B cell (primary cell): Measurements from ENCODE around the gene AANAT. TPM values are rescaled to one million over a fixed set of nuclear protein-coding genes. Genes with fewer than 3 reads are reported as not detected.

ENCODE experiments used
- ATAC-seq: fragments of 200-7000 bp; cut with Tn5 transposase; one replicate; pipeline ENCODE4 v1.10.0; 2021; ENCODE audit warnings: low read depth, mild to moderate bottlenecking, moderate number of reproducible peaks, moderate library complexity
- CTCF ChIA-PET: fragments of 350-600 bp; sonication (Branson Sonifier 250); formaldehyde crosslinking; loops from one replicate; lab custom pipeline; 2021; ENCODE audit warnings: antibody characterized with exemption, inconsistent platforms; lab: Charles Lee
- POLR2A ChIA-PET: fragments of 350-600 bp; sonication (Branson Sonifier 250); formaldehyde crosslinking; loops from one replicate; lab custom pipeline; 2021; ENCODE audit warnings: antibody characterized with exemption; lab: Charles Lee
- DNase-seq: peaks from one replicate; pipeline ENCODE4 v3.0.0; 2013
- H2AFZ ChIP-seq: 2 replicates; pipeline ENCODE4 v1.6.1; 2012; ENCODE audit warnings: mild to moderate bottlenecking, low read depth, low read length; ENCODE audit not compliant: insufficient read depth, poor library complexity, severe bottlenecking
- H3K27ac ChIP-seq, 2 donors: 1 replicate in 1 of 2; 2 replicates in 1 of 2; pipeline ENCODE4 v1.5.1; 2012 to 2013; ENCODE audit warnings: low read length in 2 of 2, mild to moderate bottlenecking in 2 of 2, moderate library complexity in 1 of 2
- H3K27me3 ChIP-seq, 4 experiments: fragments of 200-600 bp in 1 of 4; sonication (generic) in 1 of 4; replicated peaks in 1 of 4; 1 replicate in 2 of 4; 2 replicates in 2 of 4; pipeline versions ENCODE4 v1.6.1 to v1.7.0; 2013 to 2016; ENCODE audit warnings: low read length in 3 of 4, mild to moderate bottlenecking in 2 of 4, mixed read lengths in 1 of 4, moderate library complexity in 1 of 4; ENCODE audit not compliant: insufficient read depth in 4 of 4, control insufficient read depth in 3 of 4; ENCODE audit errors: control extremely low read depth in 1 of 4
- H3K36me3 ChIP-seq, 2 experiments: replicated peaks in 1 of 2; 1 replicate in 1 of 2; 2 replicates in 1 of 2; pipeline versions ENCODE4 v1.6.1 to v1.7.1; 2013; ENCODE audit warnings: low read length in 1 of 2; ENCODE audit not compliant: insufficient read depth in 2 of 2, control insufficient read depth in 1 of 2; ENCODE audit errors: control extremely low read depth in 1 of 2, extremely low read depth in 1 of 2
- H3K4me1 ChIP-seq, 2 donors: fragments of 200-600 bp in 1 of 2; sonication (generic) in 1 of 2; 1 replicate in 1 of 2; 2 replicates in 1 of 2; pipeline versions ENCODE4 v1.5.1 to v1.6.1; 2013 to 2017; ENCODE audit warnings: low read length in 2 of 2; ENCODE audit not compliant: control insufficient read depth in 2 of 2, insufficient read depth in 2 of 2
- H3K4me2 ChIP-seq: replicated peaks from 2 replicates; pipeline ENCODE3; 2012; ENCODE audit warnings: mild to moderate bottlenecking, low read depth, low read length; ENCODE audit not compliant: poor library complexity, severe bottlenecking
- H3K4me3 ChIP-seq, 5 experiments: fragments of 200-600 bp in 1 of 5; sonication (generic) in 1 of 5; 1 replicate in 3 of 5; 2 replicates in 2 of 5; pipeline versions ENCODE4 v1.5.1 to v1.7.0; 2011 to 2016; ENCODE audit warnings: low read length in 4 of 5, mild to moderate bottlenecking in 4 of 5, low read depth in 2 of 5, control low read depth in 1 of 5, moderate library complexity in 1 of 5; ENCODE audit not compliant: insufficient read depth in 1 of 5; ENCODE audit errors: control extremely low read depth in 1 of 5, extremely low read depth in 1 of 5
- H3K79me2 ChIP-seq: fragments of 200-600 bp; sonication (generic); one replicate; pipeline ENCODE4 v1.6.0; 2016; ENCODE audit warnings: low read length; ENCODE audit not compliant: control insufficient read depth, insufficient read depth
- H3K9ac ChIP-seq: fragments of 200-600 bp; sonication (generic); 2 replicates; pipeline ENCODE4 v1.6.1; 2017; ENCODE audit warnings: mild to moderate bottlenecking, low read length, moderate library complexity
- H3K9me3 ChIP-seq, 3 donors: one replicate each; pipeline versions ENCODE4 v1.6.1 to v1.7.1; 2013; ENCODE audit warnings: low read length in 2 of 3; ENCODE audit not compliant: control insufficient read depth in 2 of 3, insufficient read depth in 1 of 3; ENCODE audit errors: control extremely low read depth in 1 of 3
- H4K20me1 ChIP-seq: 2 replicates; pipeline ENCODE4 v1.6.0; 2012; ENCODE audit warnings: mild to moderate bottlenecking, low read length; ENCODE audit not compliant: insufficient read depth, control insufficient read depth, poor library complexity, severe bottlenecking
- H3K27ac Mint-ChIP-seq: one replicate; pipeline ENCODE4 v1.8.0; 2021; ENCODE audit warnings: mixed read lengths
- H3K27me3 Mint-ChIP-seq: one replicate; pipeline ENCODE4 v1.8.0; 2021; ENCODE audit warnings: mixed read lengths
- H3K4me1 Mint-ChIP-seq: one replicate; pipeline ENCODE4 v1.8.0; 2021; ENCODE audit warnings: mixed read lengths
- H3K4me3 Mint-ChIP-seq: one replicate; pipeline ENCODE4 v1.8.0; 2021; ENCODE audit warnings: mixed read lengths
- H3K9me3 Mint-ChIP-seq: one replicate; pipeline ENCODE4 v1.8.0; 2022; ENCODE audit warnings: mixed read lengths; ENCODE audit not compliant: insufficient read depth
- CTCF ChIP-seq: fragments of 200-600 bp; IDR thresholded peaks from one replicate; pipeline ENCODE4 v1.8.0; 2022; ENCODE audit warnings: antibody characterized with exemption, mild to moderate bottlenecking
- EZH2 ChIP-seq: IDR thresholded peaks from 2 replicates; pipeline ENCODE4 v1.6.1; 2012; ENCODE audit warnings: borderline replicate concordance, low read depth, mild to moderate bottlenecking, moderate library complexity, low read length; ENCODE audit not compliant: insufficient read depth, poor library complexity, severe bottlenecking
- WGBS: methylation state at CpG from one replicate; pipeline ENCODE4 v1.1.5; 2013; ENCODE audit warnings: missing lambda C conversion rate; ENCODE audit not compliant: insufficient coverage; 5-methylcytosine and 5-hydroxymethylcytosine counted together
- intact Hi-C: fragments of 100-400 bp; cut with micrococcal nuclease; formaldehyde crosslinking; loops from one replicate; pipeline ENCODE4 v1.10.0; 2022
- polyA plus RNA-seq: library from polyadenylated mRNA; depleted of rRNA; stranded (reverse); fragments of >200 nt; gene quantifications from 2 replicates; pipeline ENCODE4 v1.2.3, GENCODE V29; 2012
- total RNA-seq, 2 donors: library from RNA; stranded (reverse); fragments of 120-200 nt in 1 of 2; gene quantifications; 1 replicate in 1 of 2; 2 replicates in 1 of 2; pipeline versions ENCODE4 v1.2.3 to v1.2.4, GENCODE V29; 2013 to 2022

The AANAT gene
- total and polyA plus RNA-seq, 2 donors (not counting 1 experiment from before 2014, with no cell fraction given): 0.42 to 0.94 TPM

GRCh38 chr17:76458580-76459490 lies 8.6 kb upstream of the AANAT start:
- Histone ChIP-seq H3K4me2 (no peak overlapping the region), H4K20me1 (no peaks in the 10 kb centered on the region), H3K36me3 (no peaks in the 10 kb centered on the region), H3K4me3 (no peak overlapping the region), H2AFZ (no peak overlapping the region), H3K4me1 (no peaks in the 10 kb centered on the region), H3K79me2 (peaks cover 5% of the 10 kb centered on the region), H3K9me3 (no peaks in the 10 kb centered on the region), H3K27me3 (peaks cover 0 to 3% (median 0%) of the 10 kb centered on the region in 4 experiments), H3K27ac (no peak overlapping the region), H3K9ac (no peak overlapping the region)
- no peak overlapping the region for H3K4me3 Mint-ChIP-seq
- CTCF ChIA-PET: interaction anchor here (0.6 to 16.1 kb wide), 34 partner anchors 8 to 166 kb away, joined by 3 to 442 read pairs (median 6); partner anchors contain the start of genes AANAT and RHBDF2
- intact Hi-C loops: loop anchor here (1.0 kb wide), 1 partner anchor 51 kb away; no protein-coding TSS in a partner anchor
- TF ChIP-seq EZH2: no peak
- peak; percentile 21 for TF ChIP-seq CTCF
- no peaks in the 10 kb centered on the region for H3K9me3 Mint-ChIP-seq
- no peaks in the 10 kb centered on the region for H3K4me1 Mint-ChIP-seq
- peak; percentile 80 for ATAC-seq
- WGBS: 65% methylated on average over 5 of the region's 9 CpGs
- POLR2A ChIA-PET: interaction anchor here (0.6 to 1.2 kb wide), 5 partner anchors 27 to 51 kb away, joined by 3 to 6 read pairs (median 3); no protein-coding TSS in a partner anchor
- peak; percentile 68 for DNase-seq
- no peak overlapping the region for H3K27ac Mint-ChIP-seq
- H3K27me3 Mint-ChIP-seq: no peaks in the 10 kb centered on the region
